Bronchial epithelial cell (primary cell): Measurements from ENCODE around the gene USP54. TPM values are rescaled to one million over a fixed set of nuclear protein-coding genes. Genes with fewer than 3 reads are reported as not detected.
A peak's percentile ranks its signal among the peaks of the same experiment; 100 is the strongest.

Experiments used
- DNase-seq: peaks from one replicate; pipeline ENCODE4 v3.0.0-alpha.2; 2010; ENCODE audit warnings: low read depth
- FAIRE-seq: peaks from 2 replicates; lab custom pipeline; 2011; peaks lifted over from hg19 to GRCh38; lab: Jason Lieb, UNC
- H3K27me3 ChIP-seq: 2 replicates; pipeline ENCODE4 v1.5.1; 2011; ENCODE audit warnings: low read length; ENCODE audit not compliant: control insufficient read depth, insufficient read depth
- H3K36me3 ChIP-seq: 2 replicates; pipeline ENCODE4 v1.5.1; 2011; ENCODE audit warnings: low read length; ENCODE audit not compliant: control insufficient read depth, insufficient read depth
- H3K4me3 ChIP-seq: 2 replicates; pipeline ENCODE4 v1.5.1; 2011; ENCODE audit warnings: mild to moderate bottlenecking, low read depth, low read length, control low read depth
- total RNA-seq: library from RNA; depleted of rRNA; stranded (reverse); fragments of >200 nt; gene quantifications from 2 replicates; pipeline ENCODE4 v1.2.1, GENCODE V29; 2014
- TF ChIP-seq, protein P1 (sequence below): IDR thresholded peaks from 2 replicates; pipeline ENCODE4 v1.5.1; 2011; ENCODE audit warnings: mild to moderate bottlenecking, moderate library complexity, low read length, control low read depth, inconsistent platforms; ENCODE audit not compliant: insufficient read depth, severe bottlenecking

USP54 gene
- total RNA-seq, 1 donor from 2014 or later: 5.8 TPM

GRCh38 chr10:73614720-73615119 is 23.6 kb upstream of the USP54 start:
- FAIRE-seq (no peak), DNase-seq (no peak)
- TF ChIP-seq, protein P1, sequence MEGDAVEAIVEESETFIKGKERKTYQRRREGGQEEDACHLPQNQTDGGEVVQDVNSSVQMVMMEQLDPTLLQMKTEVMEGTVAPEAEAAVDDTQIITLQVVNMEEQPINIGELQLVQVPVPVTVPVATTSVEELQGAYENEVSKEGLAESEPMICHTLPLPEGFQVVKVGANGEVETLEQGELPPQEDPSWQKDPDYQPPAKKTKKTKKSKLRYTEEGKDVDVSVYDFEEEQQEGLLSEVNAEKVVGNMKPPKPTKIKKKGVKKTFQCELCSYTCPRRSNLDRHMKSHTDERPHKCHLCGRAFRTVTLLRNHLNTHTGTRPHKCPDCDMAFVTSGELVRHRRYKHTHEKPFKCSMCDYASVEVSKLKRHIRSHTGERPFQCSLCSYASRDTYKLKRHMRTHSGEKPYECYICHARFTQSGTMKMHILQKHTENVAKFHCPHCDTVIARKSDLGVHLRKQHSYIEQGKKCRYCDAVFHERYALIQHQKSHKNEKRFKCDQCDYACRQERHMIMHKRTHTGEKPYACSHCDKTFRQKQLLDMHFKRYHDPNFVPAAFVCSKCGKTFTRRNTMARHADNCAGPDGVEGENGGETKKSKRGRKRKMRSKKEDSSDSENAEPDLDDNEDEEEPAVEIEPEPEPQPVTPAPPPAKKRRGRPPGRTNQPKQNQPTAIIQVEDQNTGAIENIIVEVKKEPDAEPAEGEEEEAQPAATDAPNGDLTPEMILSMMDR: no peak
- H3K27me3 ChIP-seq: no peaks in the 10 kb centered on the region
- no peak overlapping the region for H3K4me3 ChIP-seq
- no peaks in the 10 kb centered on the region for H3K36me3 ChIP-seq

DNA sequence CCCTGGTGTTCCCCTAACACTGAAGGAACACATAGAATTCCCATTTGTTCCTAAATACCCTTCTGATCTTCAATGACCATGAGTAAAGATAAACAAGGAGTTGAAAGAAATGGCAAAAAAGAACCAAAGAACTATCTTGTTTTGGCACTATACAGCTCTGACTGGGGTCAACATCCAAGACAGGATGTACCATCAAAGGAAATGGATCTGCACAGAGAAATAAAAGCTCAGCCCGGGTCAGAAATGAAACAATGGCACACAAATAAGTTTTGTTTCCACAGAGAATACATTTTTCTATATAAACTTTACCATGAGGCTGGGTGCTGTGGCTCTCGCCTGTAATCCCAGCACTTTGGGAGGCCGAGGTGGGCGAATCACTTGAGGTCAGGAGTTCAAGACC is 18.0 kb upstream of the USP54 start:
- Histone ChIP-seq H3K4me3 (no peak overlapping the region), H3K36me3 (no peaks in the 10 kb centered on the region), H3K27me3 (no peaks in the 10 kb centered on the region)
- DNase-seq (no peak), FAIRE-seq (no peak)
- TF ChIP-seq, protein P1: no peak

DNA sequence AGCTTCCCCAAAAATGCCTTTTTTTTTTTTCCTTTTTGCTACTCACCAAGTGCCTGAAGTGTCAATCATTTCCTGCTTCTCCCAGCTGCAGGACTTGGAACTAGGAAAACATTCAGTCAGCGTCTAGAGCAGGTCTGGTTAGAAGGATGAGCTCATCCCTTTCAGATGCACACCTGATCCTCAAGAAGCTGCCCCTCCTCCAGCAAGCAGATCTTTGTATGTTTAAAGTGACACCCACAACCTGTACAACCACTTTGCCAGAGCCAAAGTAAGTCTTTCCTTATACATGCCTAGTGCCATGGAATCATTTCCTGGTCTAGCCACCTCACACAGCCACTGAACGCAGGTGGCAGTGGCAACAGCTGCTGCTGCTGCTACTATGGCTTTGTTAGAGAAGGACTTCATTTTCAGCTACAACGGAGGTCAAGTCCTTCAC is 10.4 kb upstream of the USP54 start:
- H3K4me3 ChIP-seq: no peak overlapping the region

DNA sequence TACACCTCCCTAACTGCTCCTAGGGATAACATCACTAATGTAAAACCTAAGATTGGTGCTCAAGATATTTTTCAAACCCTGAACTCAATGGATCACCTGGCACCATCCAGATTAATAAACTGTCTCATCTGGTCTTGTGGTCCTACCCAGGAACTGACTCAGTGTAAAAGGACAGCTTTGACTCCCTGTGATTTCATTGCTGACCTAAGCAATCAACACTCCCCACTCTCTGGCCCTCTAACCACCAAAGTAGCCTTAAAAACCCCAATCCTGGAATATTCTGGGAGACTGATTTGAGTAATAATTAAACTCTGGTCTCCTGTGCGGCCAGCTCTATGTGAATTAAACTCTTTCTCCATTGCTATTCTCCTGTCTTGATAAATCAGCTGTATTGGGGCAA is 6.2 kb upstream of the USP54 start:
- FAIRE-seq (no peak), DNase-seq (peak; percentile 59)
- Histone ChIP-seq H3K36me3 (no peaks in the 10 kb centered on the region), H3K4me3 (no peak overlapping the region), H3K27me3 (no peaks in the 10 kb centered on the region)
- TF ChIP-seq, protein P1: no peak

More for the DNA sequence above, 10.4 kb upstream of the USP54 start:
- H3K36me3 ChIP-seq: no peaks in the 10 kb centered on the region
- TF ChIP-seq, protein P1: no peak
- H3K27me3 ChIP-seq: no peaks in the 10 kb centered on the region
- FAIRE-seq (peak; percentile 90), DNase-seq (peak; percentile 99)

DNA sequence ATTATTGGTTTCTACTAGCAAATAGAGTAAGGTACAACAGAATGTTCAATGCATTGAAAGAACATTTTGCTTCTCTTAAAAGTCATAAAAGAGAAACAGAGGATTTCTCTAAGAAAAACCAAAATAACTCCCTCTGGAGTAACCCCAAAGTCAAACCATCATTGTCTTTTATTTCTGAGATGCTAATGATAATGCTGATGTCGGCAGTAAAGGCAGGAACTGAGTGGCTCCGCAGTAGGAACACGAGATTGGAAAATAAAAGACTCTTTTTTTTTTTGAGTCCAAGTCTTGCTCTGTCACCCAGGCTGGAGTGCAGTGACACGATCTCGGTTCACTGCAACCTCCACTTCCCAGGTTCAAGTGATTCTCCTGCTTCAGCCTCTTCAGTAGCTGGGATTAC is 2.7 kb upstream of the USP54 start:
- no peak for FAIRE-seq
- H3K4me3 ChIP-seq: no peak overlapping the region

GRCh38 chr10:73593110-73593509 is 2.0 kb upstream of the USP54 start:
- H3K36me3 ChIP-seq: no peaks in the 10 kb centered on the region
- DNase-seq: no peak
- TF ChIP-seq, protein P1: no peak
- no peaks in the 10 kb centered on the region for H3K27me3 ChIP-seq
- FAIRE-seq: no peak
- H3K4me3 ChIP-seq: no peak overlapping the region

More for the DNA sequence above, 2.7 kb upstream of the USP54 start:
- TF ChIP-seq, protein P1: no peak
- Histone ChIP-seq H3K36me3 (no peaks in the 10 kb centered on the region), H3K27me3 (no peaks in the 10 kb centered on the region)
- no peak for DNase-seq
